Superior temporal gyrus (tissue), 1 donor: Measurements from ENCODE around the gene LILRA1.
"Not testable (repeated sequence)": the region's sequence is repeated elsewhere in the genome, so short reads cannot be mapped to it uniquely, and the experiment has no call there.

ENCODE experiments used
- DNase-seq: peaks from one replicate; pipeline ENCODE4 v3.0.0-alpha.2; 2016; ENCODE audit errors: extremely low spot score

LILRA1 gene

GRCh38 chr19:54624934-54625730 lies 31.7 kb downstream of the LILRA1 start:
- DNase-seq: not testable (repeated sequence)

DNA sequence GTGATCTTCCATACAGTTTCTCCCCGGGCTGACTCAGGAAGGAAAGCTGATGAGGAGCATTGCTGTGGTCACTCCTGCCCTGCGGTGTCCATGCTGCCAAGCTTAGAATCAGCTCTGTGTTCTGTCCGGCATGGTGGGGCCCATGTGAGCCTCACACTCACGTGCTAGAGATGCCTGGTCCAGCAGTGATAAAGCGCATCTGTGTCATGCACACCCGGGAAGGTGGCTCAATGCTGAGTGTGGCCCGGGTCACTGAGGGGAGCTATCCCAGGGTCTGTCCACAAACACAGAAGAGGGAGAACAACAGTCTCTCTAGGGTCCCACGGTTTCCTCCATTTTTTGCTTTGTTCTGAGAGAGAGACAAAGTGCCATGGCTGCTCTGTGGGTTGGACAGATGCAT lies 33.3 kb downstream of the LILRA1 start:
- DNase-seq: no peak

- DNase-seq: not testable (repeated sequence)
Observed at GRCh38 chr19:54627912-54628311, 34.5 kb downstream of the LILRA1 start.

DNA sequence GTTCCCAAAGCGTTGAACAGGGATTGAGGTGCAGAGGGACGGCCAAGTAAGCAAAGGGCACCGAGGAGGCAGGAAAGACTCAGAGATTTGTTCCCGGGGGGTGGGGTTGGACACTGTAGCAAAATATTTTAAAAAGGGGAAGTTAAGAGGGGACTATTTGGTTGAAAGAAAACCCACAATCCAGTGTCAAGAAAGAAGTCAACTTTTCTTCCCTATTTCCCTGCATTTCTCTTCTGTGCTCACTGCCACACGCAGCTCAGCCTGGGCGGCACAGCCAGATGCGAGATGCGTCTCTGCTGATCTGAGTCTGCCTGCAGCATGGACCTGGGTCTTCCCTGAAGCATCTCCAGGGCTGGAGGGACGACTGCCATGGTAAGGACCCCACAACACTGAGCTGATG lies 36.8 kb downstream of the LILRA1 start, which contains the start of gene LILRB1:
Gene LILRB1 (plus strand): TSS at position 223 of the 400 bp plus-strand sequence. CDS start 590 bp downstream, outside the sequence.
- not testable (repeated sequence) for DNase-seq

DNA sequence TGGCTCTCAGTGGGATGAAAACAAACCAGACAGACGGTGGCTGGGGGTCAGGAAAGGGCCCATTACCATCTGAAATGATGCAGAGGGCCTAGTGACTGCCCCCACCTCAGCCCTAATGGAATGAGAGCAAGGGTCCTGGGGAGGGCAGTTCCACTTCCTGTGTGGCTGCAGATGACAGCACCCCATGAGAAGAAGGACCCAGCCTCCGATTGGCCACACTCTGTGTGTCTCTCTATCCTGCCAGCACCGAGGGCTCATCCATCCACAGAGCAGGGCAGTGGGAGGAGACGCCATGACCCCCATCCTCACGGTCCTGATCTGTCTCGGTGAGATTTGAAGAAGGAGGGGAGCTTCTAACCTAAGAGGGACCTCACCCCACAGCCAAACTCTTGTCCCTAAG lies 37.4 kb downstream of the LILRA1 start:
- DNase-seq: no peak

DNA sequence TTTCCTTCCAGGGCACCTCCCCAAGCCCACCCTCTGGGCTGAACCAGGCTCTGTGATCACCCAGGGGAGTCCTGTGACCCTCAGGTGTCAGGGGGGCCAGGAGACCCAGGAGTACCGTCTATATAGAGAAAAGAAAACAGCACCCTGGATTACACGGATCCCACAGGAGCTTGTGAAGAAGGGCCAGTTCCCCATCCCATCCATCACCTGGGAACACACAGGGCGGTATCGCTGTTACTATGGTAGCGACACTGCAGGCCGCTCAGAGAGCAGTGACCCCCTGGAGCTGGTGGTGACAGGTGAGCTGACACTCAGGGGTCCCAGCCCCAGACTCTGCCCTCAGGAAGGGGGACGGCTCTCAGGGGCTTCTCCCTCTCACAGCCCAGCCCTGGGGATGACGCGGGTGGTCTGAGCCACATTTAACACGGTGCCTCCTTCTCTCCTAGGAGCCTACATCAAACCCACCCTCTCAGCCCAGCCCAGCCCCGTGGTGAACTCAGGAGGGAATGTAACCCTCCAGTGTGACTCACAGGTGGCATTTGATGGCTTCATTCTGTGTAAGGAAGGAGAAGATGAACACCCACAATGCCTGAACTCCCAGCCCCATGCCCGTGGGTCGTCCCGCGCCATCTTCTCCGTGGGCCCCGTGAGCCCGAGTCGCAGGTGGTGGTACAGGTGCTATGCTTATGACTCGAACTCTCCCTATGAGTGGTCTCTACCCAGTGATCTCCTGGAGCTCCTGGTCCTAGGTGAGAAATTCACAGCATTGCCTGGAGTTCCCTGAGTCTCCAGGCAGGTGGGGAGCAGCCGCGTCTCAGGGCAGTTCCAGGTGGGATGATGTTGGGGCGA lies 38.3 kb downstream of the LILRA1 start:
- DNase-seq: not testable (repeated sequence)

- DNase-seq: not testable (repeated sequence)
Observed at GRCh38 chr19:54632517-54632916, 39.1 kb downstream of the LILRA1 start.

GRCh38 chr19:54633401-54633800 lies 40.0 kb downstream of the LILRA1 start:
- no peak for DNase-seq

DNA sequence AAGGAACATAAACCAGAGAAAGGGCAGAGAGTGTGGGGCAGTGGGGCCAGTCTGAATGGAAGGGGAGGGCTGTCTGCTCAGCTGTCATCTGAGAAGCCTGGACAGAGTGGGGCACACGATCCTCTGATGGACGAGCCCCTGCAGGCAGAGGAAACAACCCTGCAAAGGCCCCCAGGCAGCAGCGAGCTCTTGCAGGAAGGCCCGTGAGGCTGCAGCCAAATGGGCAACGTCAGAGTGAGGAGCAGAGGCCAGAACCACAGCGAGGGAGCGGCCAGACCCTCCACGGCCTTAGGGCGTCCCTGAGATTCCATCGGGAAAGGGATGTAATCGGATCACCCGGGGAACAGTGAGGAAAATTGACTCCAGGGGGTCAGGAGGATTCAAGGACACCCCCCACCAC lies 42.6 kb downstream of the LILRA1 start:
- DNase-seq: not testable (repeated sequence)

GRCh38 chr19:54638683-54639082 lies 45.3 kb downstream of the LILRA1 start:
- DNase-seq: no peak

GRCh38 chr19:54642953-54643352 lies 49.5 kb downstream of the LILRA1 start:
- DNase-seq: not testable (repeated sequence)

GRCh38 chr19:54643583-54643982 lies 50.2 kb downstream of the LILRA1 start:
- not testable (repeated sequence) for DNase-seq

DNA sequence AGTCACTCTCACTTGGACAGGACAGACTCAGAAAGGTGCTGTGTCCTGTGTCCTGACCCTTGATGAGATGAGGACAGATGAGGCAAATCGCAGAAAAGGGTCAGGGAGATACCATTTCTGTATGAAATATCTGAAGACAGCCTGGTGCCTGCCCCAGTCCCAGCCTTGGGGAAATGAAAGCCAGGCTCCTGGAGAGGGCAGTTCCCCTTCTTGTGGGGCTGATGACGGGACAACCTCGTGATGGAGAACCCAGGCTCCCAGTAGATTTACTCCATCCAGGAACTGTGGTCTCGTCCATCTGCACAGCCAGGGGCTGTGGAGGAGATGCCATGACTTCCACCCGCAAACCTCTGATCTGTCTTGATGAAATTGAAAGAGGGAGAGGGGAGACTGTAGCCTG lies 50.6 kb downstream of the LILRA1 start:
- DNase-seq: no peak

DNA sequence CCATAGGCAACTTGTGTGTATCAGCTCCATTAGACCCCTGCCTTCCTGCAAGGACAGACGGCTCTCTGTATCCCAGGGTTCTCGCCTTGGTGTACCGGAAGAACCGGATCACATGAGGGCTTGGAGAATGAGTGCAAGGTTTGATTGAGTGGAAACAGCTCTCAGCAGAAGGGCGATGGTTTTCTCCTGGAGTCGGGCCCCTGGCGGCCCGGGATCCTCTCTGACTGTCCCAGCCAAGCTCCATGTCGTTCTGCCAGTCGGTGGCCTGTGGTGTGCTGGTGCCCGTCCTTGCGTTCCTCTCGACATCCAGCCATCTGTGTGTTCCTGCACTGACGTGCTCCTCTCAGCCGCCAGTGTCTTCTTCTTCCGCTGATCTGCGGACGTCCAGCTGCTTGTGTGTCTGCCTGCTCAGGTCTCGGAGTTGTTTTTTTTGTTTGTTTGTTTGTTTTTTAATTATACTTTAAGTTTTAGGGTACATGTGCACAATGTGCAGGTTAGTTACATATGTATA lies 53.0 kb downstream of the LILRA1 start:
- no peak for DNase-seq

GRCh38 chr19:54648129-54648528 lies 54.7 kb downstream of the LILRA1 start:
- no peak for DNase-seq

GRCh38 chr19:54650108-54650655 lies 56.8 kb downstream of the LILRA1 start:
- DNase-seq: no peak
